SHP77 (cell line): ENCODE data around the gene CFAP54.
"Not testable (repeated sequence)": the region's sequence is repeated elsewhere in the genome, so short reads cannot be mapped to it uniquely, and the experiment has no call there.

ENCODE experiments used
- DNase-seq, 2 experiments: peaks; one replicate each; lab custom pipeline; 2025; lab: John Stamatoyannopoulos, UW

The CFAP54 gene

DNA sequence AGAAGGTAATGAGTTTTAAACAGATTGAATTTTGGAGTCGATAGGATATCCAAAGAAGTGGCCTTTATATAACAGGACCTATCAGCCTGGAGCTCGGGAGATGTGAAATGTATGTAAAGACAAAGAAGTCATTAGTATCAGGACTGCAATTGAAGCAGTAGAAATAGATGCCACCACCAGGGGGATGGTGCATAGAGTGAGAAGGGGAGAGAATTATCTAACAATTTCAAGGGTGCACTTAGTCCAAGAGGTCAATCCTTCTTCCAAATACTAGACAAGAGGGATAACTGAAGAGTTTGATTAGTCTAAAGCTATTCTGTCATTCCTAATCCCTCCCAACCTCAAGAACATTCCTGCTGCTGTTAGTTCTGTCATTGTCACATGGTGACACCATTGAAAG is 127.8 kb downstream of the CFAP54 start:
- DNase-seq: no peak

GRCh38 chr12:96623155-96623554 is 133.8 kb downstream of the CFAP54 start:
- DNase-seq: no peak

DNA sequence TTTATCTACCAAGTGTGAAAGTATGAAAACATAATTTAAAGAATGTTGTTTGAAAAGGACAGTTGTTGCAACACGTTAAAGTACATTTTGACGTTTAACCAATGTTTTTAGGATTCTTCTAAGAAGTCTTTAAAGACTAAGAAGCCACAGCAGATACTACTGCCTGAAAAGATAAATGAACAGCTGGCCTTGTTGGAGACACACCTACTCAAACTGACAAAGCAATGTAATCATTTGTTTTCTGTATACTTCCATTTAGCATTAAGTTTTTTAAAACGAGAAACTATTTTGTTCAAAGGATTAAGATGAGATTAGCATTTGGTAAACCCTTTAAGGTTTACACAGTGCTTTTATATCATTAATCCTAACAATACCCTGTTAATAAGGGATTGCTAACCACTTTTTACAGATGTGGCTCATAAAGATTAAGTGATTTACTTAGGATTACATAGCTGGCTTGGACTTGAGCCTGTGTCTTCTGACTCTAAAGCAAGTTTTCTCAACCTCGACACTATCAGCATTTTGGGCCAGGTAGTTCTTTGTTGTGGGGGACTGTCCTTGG is 134.4 kb downstream of the CFAP54 start:
- no peak for DNase-seq

GRCh38 chr12:96635844-96636243 is 146.5 kb downstream of the CFAP54 start:
- DNase-seq: no peak

- no peak for DNase-seq
These were observed 147.5 kb downstream of the CFAP54 start for GRCh38 chr12:96636895-96637294.

GRCh38 chr12:96648923-96649322 is 159.5 kb downstream of the CFAP54 start:
- no peak for DNase-seq

- no peak for DNase-seq
These were observed 163.5 kb downstream of the CFAP54 start for GRCh38 chr12:96652870-96653269.

- no peak for DNase-seq
These were observed 168.7 kb downstream of the CFAP54 start for GRCh38 chr12:96658075-96658474.

- no peak for DNase-seq
These were observed 180.4 kb downstream of the CFAP54 start for GRCh38 chr12:96669786-96670185.

- DNase-seq: no peak
These were observed 181.0 kb downstream of the CFAP54 start for GRCh38 chr12:96670334-96670899.

DNA sequence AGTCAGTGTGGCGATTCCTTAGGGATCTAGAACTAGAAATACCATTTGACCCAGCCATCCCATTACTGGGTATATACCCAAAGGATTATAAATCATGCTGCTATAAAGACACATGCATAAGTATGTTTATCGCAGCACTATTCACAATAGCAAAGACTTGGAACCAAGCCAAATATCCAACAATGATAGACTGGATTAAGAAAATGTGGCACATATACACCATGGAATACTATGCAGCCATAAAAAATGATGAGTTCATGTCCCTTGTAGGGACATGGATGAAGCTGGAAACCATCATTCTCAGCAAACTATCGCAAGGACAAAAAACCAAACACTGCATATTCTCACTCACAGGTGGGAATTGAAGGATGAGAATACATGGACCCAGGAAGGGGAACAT is 186.1 kb downstream of the CFAP54 start:
- not testable (repeated sequence) for DNase-seq

DNA sequence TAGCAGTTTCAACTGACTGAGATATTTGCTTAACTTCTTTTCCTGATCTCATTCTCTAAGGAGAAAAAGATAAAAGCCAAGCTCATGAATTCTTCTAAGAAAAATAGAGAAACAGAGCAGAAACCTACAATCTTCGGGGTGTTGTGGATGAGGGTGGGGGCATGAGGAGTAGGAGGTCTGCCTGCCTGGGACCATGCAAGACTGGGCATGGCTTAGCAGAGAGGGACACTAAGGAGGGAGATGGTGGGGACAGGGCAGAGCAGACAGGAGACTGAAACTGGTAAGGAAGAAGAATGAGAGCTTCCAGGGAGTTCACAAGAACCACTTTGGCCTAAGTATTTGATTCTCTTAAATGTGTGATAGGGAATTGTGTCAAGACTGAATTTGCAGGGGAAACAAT is 188.0 kb downstream of the CFAP54 start:
- no peak for DNase-seq

GRCh38 chr12:96687719-96688118 is 198.3 kb downstream of the CFAP54 start:
- no peak for DNase-seq

DNA sequence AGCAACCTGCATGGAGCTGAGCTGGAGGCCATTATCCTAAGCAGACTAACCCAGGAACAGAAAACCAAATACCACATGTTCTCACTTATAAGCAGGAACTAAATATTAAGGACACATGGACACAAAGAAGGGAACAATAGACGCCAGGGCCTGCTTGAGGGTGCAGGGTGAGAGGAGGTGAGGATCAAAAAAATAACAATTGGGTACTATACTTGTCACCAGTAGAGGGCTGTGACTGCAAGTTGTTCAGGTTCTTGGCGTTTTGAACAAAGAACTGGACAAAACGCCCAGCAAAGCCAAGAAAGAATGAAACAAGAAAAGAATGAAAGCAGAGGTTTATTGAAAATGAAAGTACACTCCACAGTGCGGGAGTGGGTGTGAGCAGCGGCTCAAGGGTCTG is 209.1 kb downstream of the CFAP54 start:
- DNase-seq: no peak

- no peak for DNase-seq
These were observed 209.6 kb downstream of the CFAP54 start for GRCh38 chr12:96698965-96699364.

DNA sequence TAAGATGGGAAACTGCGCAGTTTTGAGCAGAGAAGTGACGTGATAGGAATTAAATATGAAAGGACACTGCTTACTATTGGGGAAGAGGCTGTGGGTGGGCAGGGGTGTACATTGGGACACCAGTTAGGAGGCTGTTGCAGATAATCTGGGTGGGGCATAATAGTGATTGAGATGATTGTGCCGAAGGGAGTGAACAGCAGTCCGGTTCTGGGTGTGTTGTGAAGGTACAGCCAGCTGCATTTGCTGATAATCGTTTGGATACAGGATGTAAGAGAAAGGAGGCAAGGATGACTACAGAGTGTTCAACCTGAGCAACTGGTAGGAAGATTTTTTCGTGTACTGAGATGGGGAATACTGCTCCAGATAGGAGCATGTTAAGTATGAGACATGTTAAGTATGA is 212.5 kb downstream of the CFAP54 start:
- DNase-seq: no peak

DNA sequence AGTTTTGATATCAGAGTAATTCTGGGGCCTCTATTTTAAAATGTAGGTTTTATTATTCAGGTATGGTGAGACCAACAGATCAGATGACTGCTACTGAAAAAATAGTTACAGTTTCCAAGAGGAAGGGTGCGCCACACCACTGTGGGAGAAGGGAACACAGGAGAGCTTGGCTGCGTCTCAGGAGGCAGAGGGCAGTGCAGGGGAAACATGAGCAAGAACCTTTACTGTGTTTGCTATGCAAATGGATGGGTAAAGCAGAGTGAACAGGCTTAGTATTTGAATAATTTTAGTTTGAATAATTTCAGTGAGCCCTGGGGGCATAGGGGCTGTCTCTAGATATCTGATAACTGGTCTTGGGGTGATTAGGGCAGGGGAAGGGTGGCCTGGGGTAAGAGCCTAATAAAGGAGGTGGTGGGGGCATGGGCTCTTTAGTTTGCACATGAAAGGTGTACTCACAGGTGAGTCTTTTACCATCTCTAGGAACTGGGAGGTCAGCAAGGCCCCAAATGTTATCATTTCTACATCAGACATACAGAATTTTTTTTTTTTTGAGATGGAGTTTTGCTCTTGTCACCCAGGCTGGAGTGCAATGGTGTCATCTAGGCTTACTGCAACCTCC is 220.9 kb downstream of the CFAP54 start:
- DNase-seq: peak; percentile 2 to 33

DNA sequence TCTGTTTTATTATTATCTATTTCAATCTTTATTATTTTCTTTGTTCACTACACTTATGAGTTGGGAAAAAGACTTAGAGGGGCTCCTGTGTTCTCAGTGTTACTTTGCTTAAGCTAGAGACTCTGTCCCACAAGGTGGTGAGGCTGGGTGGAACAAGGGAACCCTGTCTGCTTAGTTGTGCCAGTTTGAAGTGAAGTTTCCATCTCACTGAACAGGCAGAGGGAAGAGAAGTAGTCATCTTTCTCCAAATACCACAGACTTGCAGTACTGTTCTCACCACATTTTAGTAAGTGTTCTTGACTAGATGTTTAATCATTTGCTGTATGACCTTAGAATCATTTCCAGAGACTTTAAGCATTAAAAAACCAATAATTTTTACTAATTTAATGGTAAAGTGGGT is 222.0 kb downstream of the CFAP54 start:
- DNase-seq: no peak

DNA sequence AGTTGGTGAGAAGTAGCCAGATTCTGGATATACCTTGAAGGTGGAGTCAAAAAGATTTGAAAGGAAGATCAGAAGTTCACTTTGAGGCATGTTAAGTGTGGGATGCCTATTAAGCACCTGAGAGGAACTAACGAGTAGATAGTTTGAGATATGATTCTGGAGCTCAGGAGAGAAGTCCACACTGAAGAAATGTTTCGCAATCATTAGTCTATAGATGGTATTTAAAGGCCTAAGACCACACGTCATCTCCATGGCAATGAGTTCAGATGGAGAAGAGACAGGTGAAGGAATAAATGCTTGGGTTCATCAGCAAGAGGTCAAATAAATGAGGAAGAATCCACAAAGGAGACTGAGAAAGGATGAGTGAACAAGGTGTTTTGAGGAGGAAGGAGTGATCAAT is 224.8 kb downstream of the CFAP54 start:
- no peak for DNase-seq

DNA sequence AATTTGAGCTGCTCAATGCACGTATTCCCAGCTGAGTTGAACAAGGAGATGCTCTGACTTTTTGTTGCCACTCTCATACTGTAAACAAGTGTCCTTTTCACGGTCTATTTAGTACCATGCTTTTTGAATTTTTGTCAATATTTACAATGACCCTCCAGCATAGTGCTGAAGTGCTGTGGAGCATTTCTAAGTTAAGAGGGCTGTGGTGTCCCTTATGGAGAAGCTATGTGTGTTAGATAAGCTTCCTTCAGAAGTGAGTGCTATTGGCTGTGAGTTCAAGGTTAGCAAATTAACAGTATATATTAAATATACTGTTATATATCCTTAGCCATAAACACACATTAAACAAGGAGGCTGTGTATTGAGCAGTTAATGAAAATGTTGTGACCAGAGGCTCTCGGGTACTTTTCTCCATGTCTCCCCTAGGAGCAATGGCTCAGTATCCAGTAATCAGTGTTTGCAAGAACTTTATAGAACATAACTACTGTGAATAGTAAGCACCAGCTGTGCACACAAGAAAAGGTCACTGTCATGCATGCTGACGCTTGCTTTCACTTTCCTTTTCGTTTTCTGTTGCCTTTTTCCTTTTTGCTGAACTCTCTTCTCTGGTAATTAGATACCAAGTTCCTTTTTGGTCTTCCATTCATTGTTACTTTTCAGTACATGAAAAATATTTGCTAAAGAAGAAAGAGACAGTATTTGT is 230.4 kb downstream of the CFAP54 start:
- peak; percentile 33 to 57 for DNase-seq

DNA sequence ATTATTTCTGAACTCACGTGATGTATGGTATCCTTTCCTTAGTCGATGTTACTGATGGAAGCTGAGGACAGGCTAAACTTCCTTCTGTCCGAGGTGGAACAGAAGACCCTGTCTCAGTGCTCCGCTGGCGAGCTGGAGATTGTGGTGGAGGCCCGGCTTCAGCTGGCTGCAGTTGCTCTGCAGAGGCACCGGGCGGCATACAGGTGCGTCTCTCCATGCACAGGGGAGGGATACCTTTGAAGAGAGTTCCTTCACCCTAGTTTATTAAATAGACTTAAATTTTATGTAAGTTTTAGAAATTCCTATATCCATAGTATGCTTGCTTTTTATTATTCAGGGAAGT is 231.0 kb downstream of the CFAP54 start:
- peak; percentile 59 to 73 for DNase-seq

- not testable (repeated sequence) for DNase-seq
These were observed 240.1 kb downstream of the CFAP54 start for GRCh38 chr12:96729466-96729865.

- DNase-seq: no peak
These were observed 240.5 kb downstream of the CFAP54 start for GRCh38 chr12:96729886-96730285.
